CD4-positive, alpha-beta T cell treated with Interleukin-15 for 4 hours (primary cell): ENCODE data around the gene MCU.
"Not testable (repeated sequence)": the region's sequence is repeated elsewhere in the genome, so short reads cannot be mapped to it uniquely, and the experiment has no call there.

Source experiments
- DNase-seq: peaks from one replicate; pipeline ENCODE4 v3.0.0-alpha.2; 2020; ENCODE audit warnings: low spot score

MCU gene

GRCh38 chr10:72903941-72904446, 212.1 kb downstream of the MCU start:
- DNase-seq: not testable (repeated sequence)

GRCh38 chr10:72904806-72905205, 212.9 kb downstream of the MCU start:
- no peak for DNase-seq

- DNase-seq: no peak
Measured at GRCh38 chr10:72906446-72906845, 214.5 kb downstream of the MCU start.

- DNase-seq: no peak
Measured at GRCh38 chr10:72910705-72911104, 218.8 kb downstream of the MCU start.

- no peak for DNase-seq
Measured at GRCh38 chr10:72911758-72912157, 219.8 kb downstream of the MCU start.

GRCh38 chr10:72912736-72913135, 220.8 kb downstream of the MCU start:
- no peak for DNase-seq

GRCh38 chr10:72913287-72913686, 221.3 kb downstream of the MCU start:
- no peak for DNase-seq

- DNase-seq: not testable (repeated sequence)
Measured at GRCh38 chr10:72917201-72917600, 225.3 kb downstream of the MCU start.

GRCh38 chr10:72917803-72918332, 225.9 kb downstream of the MCU start:
- DNase-seq: not testable (repeated sequence)

- DNase-seq: no peak
Measured at GRCh38 chr10:72918352-72918751, 226.4 kb downstream of the MCU start.

- not testable (repeated sequence) for DNase-seq
Measured at GRCh38 chr10:72921147-72921683, 229.3 kb downstream of the MCU start.

GRCh38 chr10:72924351-72924750, 232.4 kb downstream of the MCU start:
- no peak for DNase-seq

GRCh38 chr10:72925951-72926465, 234.1 kb downstream of the MCU start:
- no peak for DNase-seq

- no peak for DNase-seq
Measured at GRCh38 chr10:72927485-72927884, 235.5 kb downstream of the MCU start.

GRCh38 chr10:72928798-72929197, 236.9 kb downstream of the MCU start:
- DNase-seq: no peak

- no peak for DNase-seq
Measured at GRCh38 chr10:72930276-72930675, 238.3 kb downstream of the MCU start.

GRCh38 chr10:72932259-72933015, 240.5 kb downstream of the MCU start:
- DNase-seq: no peak

- no peak for DNase-seq
Measured at GRCh38 chr10:72935361-72935760, 243.4 kb downstream of the MCU start.
